ENCODE measurements around the gene POLR2H.

- TF ChIP-seq CTCF (conservative IDR thresholded peaks at IDR 0.05; ENCODE audit: low read depth, low read length) (no peak), EZH2 (IDR thresholded peaks at IDR 0.05; ENCODE audit: borderline replicate concordance, low read depth, low read length, poor library complexity, severe bottlenecking) (peak; percentile 58)
Measured at GRCh38 chr3:184379358-184380184, 18.1 kb downstream of the POLR2H start, which contains the start of gene CHRD.
